Stimulated activated CD8-positive, alpha-beta memory T cell treated with anti-CD3 and anti-CD28 coated beads, Interleukin-15, amount 100 ng/mL, for 4 hours (primary cell): ENCODE measurements around the gene HSPA6.
"Not testable (repeated sequence)": the region's sequence is repeated elsewhere in the genome, so short reads cannot be mapped to it uniquely, and the experiment has no call there.

ENCODE experiments used
- DNase-seq, 2 donors: peaks; one replicate each; pipeline ENCODE4 v3.0.0-alpha.2; 2020; ENCODE audit warnings: low read depth in 2 of 2

HSPA6 gene

DNA sequence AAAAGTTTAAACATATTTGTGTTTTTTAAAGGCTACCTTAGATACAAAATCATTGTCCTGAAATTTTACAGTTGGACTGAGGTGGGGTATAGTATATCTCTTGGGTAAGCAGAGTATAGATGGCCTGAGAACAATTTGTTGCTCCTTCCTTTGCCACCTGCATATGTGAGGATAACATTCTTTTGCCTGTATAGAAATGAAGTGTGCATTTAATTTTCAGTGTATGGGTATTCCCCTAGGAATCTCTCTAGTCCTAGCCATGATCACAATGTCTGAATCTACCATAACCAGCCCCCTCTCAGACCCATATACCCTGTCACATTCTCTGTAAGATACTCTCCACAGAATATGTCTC, 21.0 kb upstream of the HSPA6 start:
- no peak for DNase-seq

GRCh38 chr1:161505686-161506085, 18.7 kb upstream of the HSPA6 start:
- DNase-seq = no peak

GRCh38 chr1:161506336-161507223, 17.8 kb upstream of the HSPA6 start:
- no peak for DNase-seq

GRCh38 chr1:161510477-161510876, 13.9 kb upstream of the HSPA6 start:
- no peak for DNase-seq

- no peak for DNase-seq
Measured at GRCh38 chr1:161511018-161511755, 13.2 kb upstream of the HSPA6 start.

DNA sequence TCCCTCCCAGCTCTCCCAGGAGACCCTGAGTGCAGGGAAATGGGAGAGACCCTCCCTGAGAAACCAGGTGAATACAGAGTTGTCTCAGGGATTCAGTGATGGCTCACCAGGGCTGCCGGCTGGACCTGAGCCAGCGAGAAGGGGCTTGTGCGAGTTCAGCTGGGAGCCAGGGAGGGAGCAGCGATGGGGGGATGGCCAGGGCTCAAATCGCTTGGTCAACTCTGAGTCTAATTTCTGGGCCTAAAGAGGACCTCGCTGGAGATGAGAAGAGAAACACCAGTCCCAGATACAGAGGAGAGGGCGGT, 12.6 kb upstream of the HSPA6 start:
- DNase-seq = no peak

- not testable (repeated sequence) for DNase-seq
Measured at GRCh38 chr1:161512636-161513447, 11.5 kb upstream of the HSPA6 start.

DNA sequence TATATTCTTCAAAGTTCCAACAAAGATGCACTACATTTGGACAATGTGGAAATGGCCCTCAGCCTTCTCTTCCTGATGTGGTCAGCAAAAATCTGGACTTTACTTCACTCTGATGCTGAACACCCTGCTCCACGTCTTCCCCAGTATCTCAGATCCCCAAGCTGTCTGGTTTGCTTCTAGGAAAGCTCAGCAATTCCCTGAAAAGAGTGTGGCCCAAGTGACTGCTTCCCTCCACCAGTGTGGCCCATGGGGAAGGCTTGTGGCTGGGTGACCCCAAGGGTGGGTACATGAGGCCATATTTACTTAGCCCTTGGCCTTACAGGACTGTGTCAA, 10.9 kb upstream of the HSPA6 start:
- DNase-seq = not testable (repeated sequence)

DNA sequence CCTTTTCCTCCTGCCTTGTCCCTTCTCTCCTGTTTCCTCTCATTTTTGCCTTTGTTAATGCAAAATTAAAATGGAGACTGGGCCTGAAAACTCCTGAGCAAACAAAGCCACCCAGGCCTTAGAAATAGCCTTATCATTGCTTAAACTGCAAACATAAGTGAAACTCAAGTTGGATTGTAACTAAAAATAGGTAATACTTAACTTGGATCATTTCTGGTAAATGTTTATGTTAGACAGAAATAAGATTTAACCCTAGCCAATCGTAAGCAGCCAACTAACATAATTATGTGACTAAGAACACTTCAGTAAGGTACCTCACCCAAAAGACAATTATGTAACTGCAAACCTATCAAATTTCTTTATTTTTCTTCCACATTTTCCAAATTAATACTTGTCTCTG, 10.4 kb upstream of the HSPA6 start:
- DNase-seq = not testable (repeated sequence)

- DNase-seq = not testable (repeated sequence)
Measured at GRCh38 chr1:161523041-161523816, 1.1 kb upstream of the HSPA6 start.

GRCh38 chr1:161524742-161525291, 477 bp downstream of the HSPA6 start:
- DNase-seq = not testable (repeated sequence)

- DNase-seq = not testable (repeated sequence)
Measured at GRCh38 chr1:161525321-161525720, 981 bp downstream of the HSPA6 start.

GRCh38 chr1:161525918-161526317, 1.6 kb downstream of the HSPA6 start:
- DNase-seq = not testable (repeated sequence)

- not testable (repeated sequence) for DNase-seq
Measured at GRCh38 chr1:161528550-161528949, 4.2 kb downstream of the HSPA6 start.

GRCh38 chr1:161529463-161530104, 5.2 kb downstream of the HSPA6 start:
- not testable (repeated sequence) for DNase-seq

- peak in 1 of 2 donors; percentile 54 for DNase-seq
Measured at GRCh38 chr1:161530158-161530557, 5.8 kb downstream of the HSPA6 start.

DNA sequence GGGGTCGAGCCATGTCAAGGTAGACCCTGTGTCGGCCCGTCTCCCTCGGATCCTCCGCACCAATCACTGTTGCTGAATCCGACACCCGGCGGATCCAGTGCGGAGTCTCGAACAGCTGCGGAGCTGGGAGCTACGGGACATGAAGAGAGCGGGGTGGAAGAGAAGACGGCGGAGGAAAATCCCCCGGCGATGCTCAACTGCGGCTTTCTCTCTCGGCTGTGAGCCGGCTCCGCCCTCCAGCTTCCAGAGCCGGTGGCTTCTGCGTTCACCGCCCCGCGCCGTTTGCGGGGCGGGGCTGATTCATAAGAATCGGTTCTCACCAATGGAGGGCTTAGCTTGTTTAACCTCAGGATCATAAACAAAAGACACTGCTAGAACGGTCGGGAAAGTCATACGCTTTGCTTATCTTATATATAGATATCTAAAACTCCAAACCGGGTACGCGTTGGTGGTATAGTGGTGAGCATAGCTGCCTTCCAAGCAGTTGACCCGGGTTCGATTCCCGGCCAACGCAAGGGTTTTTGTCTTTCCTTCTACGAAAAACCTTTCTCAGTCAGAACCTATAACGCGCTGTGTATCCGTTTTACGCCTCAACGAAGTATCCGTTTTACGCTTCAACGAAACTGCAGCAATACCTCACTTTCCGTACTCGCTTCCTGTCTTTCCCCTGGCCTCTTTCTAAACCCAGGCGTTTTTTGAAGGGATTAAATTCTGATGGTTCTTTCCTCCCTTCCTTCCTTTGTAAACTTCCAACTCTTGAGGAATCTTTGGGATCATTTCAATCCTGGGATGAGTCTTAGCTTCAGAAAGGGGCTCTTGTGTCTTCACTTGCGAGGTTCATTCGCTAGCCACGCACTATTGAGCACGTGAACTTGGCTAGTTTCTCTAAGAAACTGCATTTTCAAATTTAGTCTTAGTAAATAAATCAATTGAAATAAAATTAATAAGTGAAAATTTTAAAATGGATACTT, 6.6 kb downstream of the HSPA6 start:
- peak; percentile 73 to 94 for DNase-seq

- no peak for DNase-seq
Measured at GRCh38 chr1:161531986-161532643, 7.8 kb downstream of the HSPA6 start.
